K562 (cell line): ENCODE data around the gene MTHFR. TPM values are rescaled to one million over a fixed set of nuclear protein-coding genes. Genes with fewer than 3 reads are reported as not detected.

ENCODE experiments used
- ARHGAP35 ChIP-seq: fragments of 450-650 bp; IDR thresholded peaks from 2 replicates; pipeline ENCODE4 v1.6.1; 2018; ENCODE audit not compliant: partially characterized antibody
- HNRNPL ChIP-seq: fragments of 200-400 bp; formaldehyde crosslinking; IDR thresholded peaks from 2 replicates; pipeline ENCODE4 v1.6.1; 2017; ENCODE audit warnings: low read depth, mild to moderate bottlenecking, low read length
- OTX1 ChIP-seq: fragments of 450-650 bp; formaldehyde crosslinking; IDR thresholded peaks from 2 replicates; pipeline ENCODE4 v1.4.0; 2022; ENCODE audit warnings: mild to moderate bottlenecking
- POLR2G ChIP-seq: fragments of 200-400 bp; formaldehyde crosslinking; IDR thresholded peaks from 2 replicates; pipeline ENCODE4 v1.6.1; 2017; ENCODE audit warnings: low read depth, mild to moderate bottlenecking, antibody characterized with exemption, low read length, moderate library complexity
- RBFOX2 ChIP-seq: fragments of 200-400 bp; formaldehyde crosslinking; IDR thresholded peaks from 2 replicates; pipeline ENCODE4 v1.6.1; 2017; ENCODE audit warnings: low read depth, mild to moderate bottlenecking, low read length, moderate library complexity
- THRAP3 ChIP-seq: fragments of 450-650 bp; IDR thresholded peaks from 2 replicates; pipeline ENCODE4 v1.6.1; 2016; ENCODE audit warnings: mild to moderate bottlenecking, inconsistent platforms, borderline replicate concordance
- ZBTB1 ChIP-seq: sonication (generic); formaldehyde crosslinking; IDR thresholded peaks from 2 replicates; pipeline ENCODE4 v1.8.1; 2023; ENCODE audit warnings: missing genetic modification reagents, low read depth, mild to moderate bottlenecking, borderline replicate concordance
- polyA plus RNA-seq, 8 experiments: library from polyadenylated mRNA; depleted of rRNA in 4 of 8; stranded (reverse) in 5 of 8; unstranded in 3 of 8; fragments of >200 nt; fragmentation: Nextera tagmentation in 2 of 8; fragmentation: Illumina TruSeq in 1 of 8; extraction: Ambion mirVana in 2 of 8; extraction: Trizol in 1 of 8; gene quantifications; 2 replicates each; pipeline versions ENCODE4 v1.2.1 to v1.2.3, GENCODE V29; 2011 to 2014; ENCODE audit warnings: inconsistent platforms in 1 of 8, missing spikeins in 1 of 8
- total RNA-seq, 7 experiments: library from RNA; depleted of rRNA in 6 of 7; stranded (reverse); fragments of >200 nt in 6 of 7; fragmentation: Illumina TruSeq in 2 of 7; extraction: Trizol in 2 of 7; gene quantifications; 2 replicates each; pipeline versions ENCODE4 v1.2.1 to v1.2.3, GENCODE V29; 2011 to 2021; ENCODE audit warnings: low replicate concordance in 1 of 7
- TF ChIP-seq, protein P1 (sequence below), 2 experiments: fragments of 200-800 bp in 1 of 2; sonication (Bioruptor generic) in 1 of 2; sonication (generic) in 1 of 2; formaldehyde crosslinking in 1 of 2; IDR thresholded peaks in 1 of 2; conservative IDR thresholded peaks in 1 of 2; 2 replicates each; pipeline versions ENCODE4 v1.5.0 to v1.6.1; 2016 to 2020; ENCODE audit warnings: missing compliant biosample characterization in 1 of 2, missing genetic modification characterization in 1 of 2, missing genetic modification reagents in 1 of 2
- TF ChIP-seq, protein P2 (sequence below): sonication (generic); formaldehyde crosslinking; IDR thresholded peaks from 2 replicates; pipeline ENCODE4 v1.9.0; 2022; ENCODE audit warnings: mild to moderate bottlenecking, missing genetic modification reagents

The MTHFR gene
- total and polyA plus RNA-seq, 9 of the 15 experiments (the other 6 are each of a cell fraction or from before 2014, with no cell fraction given), result 5.0 to 104 (median 62.6) TPM

DNA sequence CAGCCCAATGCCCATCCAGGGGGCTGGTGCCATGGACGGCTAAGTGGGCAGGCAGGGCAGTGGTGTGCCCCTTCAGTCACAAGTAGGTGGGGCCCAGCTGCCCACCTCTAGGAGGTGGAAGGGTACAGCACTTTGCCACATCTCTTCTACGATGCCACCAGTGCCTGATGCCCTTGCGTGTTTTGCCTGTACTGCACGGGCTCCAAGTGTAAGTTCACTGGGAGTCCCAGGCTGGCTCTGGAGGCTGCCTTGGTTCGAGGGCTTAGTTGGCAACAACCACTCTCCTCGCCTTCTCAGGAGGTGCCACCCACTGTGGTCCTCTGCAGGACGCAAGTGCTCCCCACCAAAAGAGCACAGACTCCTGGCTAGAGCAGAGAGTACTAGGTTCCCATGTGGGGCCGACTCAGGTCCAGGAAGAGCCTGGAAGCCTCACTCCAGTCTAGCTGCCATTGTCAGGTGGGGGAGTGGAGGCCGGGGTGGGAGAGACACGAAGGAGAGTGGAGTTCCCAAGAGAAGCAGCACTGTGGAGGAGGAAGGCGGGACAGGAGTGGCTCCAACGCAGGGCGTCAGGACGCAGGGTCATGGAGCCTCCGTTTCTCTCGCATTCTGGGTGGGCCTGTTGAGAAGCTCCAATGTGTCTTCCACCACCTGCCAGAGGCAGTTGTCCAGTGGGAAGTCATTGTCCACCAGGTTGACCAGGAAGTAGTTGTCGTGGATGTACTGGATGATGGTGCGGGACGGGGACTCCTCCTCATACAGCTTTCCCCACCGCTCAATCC is 15.5 kb downstream of the MTHFR start (continued):
- TF ChIP-seq THRAP3 (0 out of 2 replicates have a peak, but pooled peaks have one; percentile 23), RBFOX2 (peak; percentile 49; the same call in 1 of the 2 replicates), ARHGAP35 (no peak), ZBTB1 (CRISPR knock-in tag) (peak; percentile 60; the same call in 1 of the 2 replicates), POLR2G (peak; percentile 61; the same call in 1 of the 2 replicates), HNRNPL (no peak), OTX1 (no peak)
- TF ChIP-seq, protein P1, sequence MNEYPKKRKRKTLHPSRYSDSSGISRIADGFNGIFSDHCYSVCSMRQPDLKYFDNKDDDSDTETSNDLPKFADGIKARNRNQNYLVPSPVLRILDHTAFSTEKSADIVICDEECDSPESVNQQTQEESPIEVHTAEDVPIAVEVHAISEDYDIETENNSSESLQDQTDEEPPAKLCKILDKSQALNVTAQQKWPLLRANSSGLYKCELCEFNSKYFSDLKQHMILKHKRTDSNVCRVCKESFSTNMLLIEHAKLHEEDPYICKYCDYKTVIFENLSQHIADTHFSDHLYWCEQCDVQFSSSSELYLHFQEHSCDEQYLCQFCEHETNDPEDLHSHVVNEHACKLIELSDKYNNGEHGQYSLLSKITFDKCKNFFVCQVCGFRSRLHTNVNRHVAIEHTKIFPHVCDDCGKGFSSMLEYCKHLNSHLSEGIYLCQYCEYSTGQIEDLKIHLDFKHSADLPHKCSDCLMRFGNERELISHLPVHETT (CRISPR knock-in tag; conservative IDR thresholded peaks at IDR 0.05 in 1 of 2, IDR thresholded peaks at IDR 0.05 in 1 of 2), result peak in 1 of 2 experiments; percentile 34; a peak in 1 of 4 replicates
- TF ChIP-seq, protein P2, sequence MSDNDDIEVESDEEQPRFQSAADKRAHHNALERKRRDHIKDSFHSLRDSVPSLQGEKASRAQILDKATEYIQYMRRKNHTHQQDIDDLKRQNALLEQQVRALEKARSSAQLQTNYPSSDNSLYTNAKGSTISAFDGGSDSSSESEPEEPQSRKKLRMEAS, result peak; percentile 15; the same call in 1 of the 2 replicates
